D721Med (cell line): ENCODE measurements around the gene SBK3.

ENCODE experiments used
- DNase-seq: peaks from one replicate; pipeline ENCODE4 v3.0.0; 2011; ENCODE audit warnings: low spot score; ENCODE audit not compliant: insufficient read length
- FAIRE-seq: peaks from 2 replicates; lab custom pipeline; 2011; peaks lifted over from hg19 to GRCh38; lab: Jason Lieb, UNC
- TF ChIP-seq, protein P1 (sequence below): IDR thresholded peaks from 2 replicates; pipeline ENCODE4 v1.5.1; 2012; ENCODE audit warnings: mild to moderate bottlenecking, control low read depth; ENCODE audit not compliant: insufficient read depth; ENCODE audit errors: missing control alignments

Gene SBK3

DNA sequence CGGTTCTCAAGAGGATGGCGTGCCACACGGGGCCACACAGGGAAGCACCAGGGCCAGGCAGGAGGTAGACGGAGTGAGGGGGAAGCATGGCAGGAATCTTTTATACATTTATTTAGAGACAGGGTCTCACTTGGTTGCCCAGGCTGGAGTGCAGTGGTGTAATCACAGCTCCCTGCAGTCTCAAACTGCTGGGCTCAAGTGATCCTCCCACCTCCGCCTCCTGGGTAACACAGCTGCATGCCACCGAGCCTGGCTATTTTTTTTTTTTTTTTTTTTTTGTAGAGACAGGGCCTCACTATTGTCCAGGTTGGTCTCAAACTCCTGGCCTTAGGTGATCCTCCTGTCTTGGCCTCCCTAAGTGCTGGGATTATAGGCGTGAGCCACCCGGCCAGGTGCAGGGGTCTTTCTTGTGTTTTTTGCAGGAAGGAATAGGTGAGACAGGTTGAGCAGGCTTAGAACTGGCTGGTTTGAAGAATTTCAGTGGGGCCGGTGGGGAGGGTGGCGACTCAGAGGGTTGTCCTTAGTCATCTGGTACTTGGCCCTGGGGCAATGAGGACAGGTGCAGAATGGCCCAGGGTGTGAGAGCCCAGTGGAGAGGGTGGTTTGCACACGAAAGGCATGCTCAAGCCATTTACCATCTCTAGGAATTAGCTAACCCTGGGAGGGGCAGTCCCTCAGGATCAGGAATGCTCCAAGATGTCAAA is 49.5 kb downstream of the SBK3 start:
- DNase-seq: no peak
- no peak for FAIRE-seq
- TF ChIP-seq, protein P1, sequence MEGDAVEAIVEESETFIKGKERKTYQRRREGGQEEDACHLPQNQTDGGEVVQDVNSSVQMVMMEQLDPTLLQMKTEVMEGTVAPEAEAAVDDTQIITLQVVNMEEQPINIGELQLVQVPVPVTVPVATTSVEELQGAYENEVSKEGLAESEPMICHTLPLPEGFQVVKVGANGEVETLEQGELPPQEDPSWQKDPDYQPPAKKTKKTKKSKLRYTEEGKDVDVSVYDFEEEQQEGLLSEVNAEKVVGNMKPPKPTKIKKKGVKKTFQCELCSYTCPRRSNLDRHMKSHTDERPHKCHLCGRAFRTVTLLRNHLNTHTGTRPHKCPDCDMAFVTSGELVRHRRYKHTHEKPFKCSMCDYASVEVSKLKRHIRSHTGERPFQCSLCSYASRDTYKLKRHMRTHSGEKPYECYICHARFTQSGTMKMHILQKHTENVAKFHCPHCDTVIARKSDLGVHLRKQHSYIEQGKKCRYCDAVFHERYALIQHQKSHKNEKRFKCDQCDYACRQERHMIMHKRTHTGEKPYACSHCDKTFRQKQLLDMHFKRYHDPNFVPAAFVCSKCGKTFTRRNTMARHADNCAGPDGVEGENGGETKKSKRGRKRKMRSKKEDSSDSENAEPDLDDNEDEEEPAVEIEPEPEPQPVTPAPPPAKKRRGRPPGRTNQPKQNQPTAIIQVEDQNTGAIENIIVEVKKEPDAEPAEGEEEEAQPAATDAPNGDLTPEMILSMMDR: no peak

DNA sequence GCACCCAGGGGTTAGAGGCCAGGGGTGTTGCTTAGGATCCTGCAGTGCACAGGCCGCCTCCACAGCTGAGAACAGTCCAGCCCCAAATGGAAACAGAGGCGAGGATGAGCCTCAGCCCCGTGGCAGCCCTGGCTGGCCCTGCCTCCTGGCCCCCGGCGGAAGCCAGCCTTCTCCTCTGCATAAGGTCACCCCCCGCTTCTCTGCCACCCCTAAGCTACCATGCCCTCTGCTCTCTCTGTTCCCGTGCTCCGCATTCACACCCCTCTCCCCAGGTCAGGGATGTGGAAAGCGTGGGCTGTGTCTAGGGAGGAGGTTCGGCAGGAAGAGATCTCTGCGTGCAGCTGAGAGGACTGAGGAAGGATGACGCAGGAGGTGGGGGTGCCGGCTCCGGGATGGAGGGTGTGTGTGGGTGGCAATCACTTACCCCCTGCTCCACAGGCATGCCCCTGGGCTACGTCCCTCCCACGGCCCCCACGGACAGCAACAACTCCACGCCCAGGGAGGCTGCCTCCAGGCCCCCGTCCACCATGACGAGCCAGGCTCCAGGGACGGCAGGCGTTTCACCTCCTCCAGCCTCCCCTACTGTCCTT is 51.1 kb downstream of the SBK3 start:
- TF ChIP-seq, protein P1: no peak
- FAIRE-seq: no peak
- no peak for DNase-seq

DNA sequence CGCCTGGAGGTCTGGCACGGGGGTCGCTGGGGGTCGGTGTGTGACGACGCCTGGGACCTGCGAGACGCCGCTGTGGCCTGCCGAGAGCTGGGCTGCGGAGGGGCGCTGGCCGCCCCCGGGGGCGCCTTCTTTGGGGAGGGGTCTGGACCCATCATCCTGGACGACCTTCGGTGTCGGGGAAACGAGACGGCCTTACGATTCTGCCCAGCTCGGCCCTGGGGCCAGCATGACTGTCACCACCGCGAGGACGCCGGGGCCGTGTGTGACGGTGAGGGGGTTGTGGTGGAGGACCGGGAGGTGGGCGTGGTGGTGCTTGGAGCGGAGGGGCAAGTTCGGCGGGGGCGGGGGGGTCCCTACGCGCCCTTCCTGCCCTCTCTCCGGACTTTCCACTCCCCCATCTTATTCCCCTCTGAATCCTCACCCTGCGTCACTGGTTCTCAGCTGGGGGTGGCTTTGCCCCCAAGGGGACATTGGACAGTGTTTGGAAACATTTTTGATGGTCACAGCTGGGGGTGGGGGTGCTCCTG is 51.6 kb downstream of the SBK3 start:
- no peak for FAIRE-seq
- TF ChIP-seq, protein P1: no peak

DNA sequence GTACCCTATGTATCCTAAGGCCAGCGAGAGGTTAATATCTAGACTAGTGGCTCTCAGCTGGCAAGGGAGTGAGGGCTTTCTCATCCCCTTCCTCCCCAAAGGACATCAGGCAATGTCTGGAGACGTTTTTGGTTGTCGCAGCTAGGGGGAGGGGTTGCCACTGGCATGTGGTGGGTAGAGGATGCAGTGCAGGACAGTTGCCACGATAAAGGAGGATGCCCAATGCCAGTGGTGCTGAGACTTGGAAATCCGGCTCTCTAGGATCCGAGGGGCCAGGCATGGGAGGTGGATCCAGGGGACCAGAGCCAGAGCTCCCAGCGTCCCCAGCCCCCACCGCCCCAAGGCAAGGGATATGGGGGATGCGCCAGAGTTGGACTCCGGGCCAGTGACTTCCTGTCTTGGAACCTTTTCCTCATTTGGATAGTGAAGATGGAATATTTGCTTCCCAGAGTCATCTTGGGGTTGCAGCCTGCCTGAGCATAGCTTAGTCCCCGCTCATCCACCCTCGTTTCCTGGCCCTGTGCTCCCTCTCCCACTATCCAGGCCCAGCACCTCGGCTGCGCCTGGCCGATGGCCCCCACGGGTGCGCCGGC is 52.2 kb downstream of the SBK3 start:
- FAIRE-seq (no peak), DNase-seq (no peak)
- TF ChIP-seq, protein P1: no peak

More for the DNA sequence above, 51.6 kb downstream of the SBK3 start:
- no peak for DNase-seq

DNA sequence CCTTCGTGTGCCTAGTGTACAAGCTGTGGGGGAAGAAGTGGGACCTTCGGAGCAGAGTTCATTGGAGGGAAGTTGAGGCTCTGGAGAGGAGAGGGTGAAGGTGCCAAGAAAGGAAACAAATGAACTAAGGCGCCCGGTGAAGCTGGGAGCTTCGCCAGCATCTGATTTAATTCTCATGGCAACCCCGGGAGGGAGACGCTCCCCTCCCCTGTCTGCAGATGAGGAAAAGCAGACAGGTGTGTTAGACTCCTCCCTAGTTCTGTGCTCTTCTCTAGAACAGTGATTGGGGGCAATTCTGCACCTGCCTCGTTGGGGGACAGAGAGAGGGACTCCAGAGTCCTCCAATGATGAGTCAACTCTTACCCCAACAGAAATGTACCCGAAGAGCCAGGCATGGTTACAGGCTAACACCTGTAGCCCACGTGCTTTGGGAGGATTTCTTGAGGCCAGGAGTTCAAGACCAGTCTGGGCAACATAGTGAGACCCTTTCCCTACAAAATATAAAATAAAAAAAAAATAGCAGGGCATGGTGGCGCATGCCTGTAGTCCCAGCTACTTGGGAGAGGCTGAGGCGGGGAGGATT is 52.9 kb downstream of the SBK3 start:
- TF ChIP-seq, protein P1: no peak
- FAIRE-seq (no peak), DNase-seq (no peak)

DNA sequence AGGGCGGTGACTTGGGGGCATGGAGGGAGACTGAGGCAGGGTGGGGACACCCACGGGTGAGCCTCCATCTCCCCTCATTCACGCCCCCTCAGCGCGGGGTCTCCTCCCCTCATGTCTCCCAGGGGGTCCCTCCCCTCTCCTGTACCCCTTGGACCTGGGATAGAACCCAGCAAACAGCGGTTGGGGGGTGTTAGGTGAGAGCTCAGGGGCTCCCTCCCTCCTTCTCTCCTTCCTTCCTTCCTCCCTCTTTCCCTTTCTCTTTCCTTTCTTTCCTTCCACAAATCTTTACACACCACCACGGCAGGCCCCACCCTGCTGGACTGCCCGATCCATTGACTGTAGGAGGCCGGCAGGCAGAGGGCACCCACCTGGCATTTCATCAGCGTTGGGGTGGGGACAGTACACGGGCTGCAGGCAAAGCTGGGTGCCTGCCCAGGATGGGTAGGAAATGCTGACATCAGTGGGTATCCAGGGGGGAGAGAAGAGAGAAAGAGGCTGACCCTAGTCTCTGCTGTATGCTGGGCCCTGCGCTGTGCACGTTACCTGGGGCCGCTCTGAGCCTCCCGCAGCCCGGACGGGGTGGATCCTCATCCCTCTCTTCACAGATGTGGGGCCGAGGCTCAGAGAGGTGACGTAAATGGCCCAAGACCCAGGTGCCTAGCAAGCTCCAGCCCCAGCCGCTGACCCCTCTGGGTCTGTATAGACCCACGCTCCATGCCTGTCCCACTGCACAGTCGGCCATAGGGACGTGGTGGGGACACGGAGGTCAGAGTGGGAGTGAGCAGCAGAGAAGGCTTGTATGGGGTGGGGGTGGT is 53.6 kb downstream of the SBK3 start:
- FAIRE-seq (no peak), DNase-seq (no peak)
- TF ChIP-seq, protein P1: no peak
